ENCODE data around the gene ZNF593.
A peak's percentile ranks its signal among the peaks of the same experiment; 100 is the strongest.

ZNF593 gene

DNA sequence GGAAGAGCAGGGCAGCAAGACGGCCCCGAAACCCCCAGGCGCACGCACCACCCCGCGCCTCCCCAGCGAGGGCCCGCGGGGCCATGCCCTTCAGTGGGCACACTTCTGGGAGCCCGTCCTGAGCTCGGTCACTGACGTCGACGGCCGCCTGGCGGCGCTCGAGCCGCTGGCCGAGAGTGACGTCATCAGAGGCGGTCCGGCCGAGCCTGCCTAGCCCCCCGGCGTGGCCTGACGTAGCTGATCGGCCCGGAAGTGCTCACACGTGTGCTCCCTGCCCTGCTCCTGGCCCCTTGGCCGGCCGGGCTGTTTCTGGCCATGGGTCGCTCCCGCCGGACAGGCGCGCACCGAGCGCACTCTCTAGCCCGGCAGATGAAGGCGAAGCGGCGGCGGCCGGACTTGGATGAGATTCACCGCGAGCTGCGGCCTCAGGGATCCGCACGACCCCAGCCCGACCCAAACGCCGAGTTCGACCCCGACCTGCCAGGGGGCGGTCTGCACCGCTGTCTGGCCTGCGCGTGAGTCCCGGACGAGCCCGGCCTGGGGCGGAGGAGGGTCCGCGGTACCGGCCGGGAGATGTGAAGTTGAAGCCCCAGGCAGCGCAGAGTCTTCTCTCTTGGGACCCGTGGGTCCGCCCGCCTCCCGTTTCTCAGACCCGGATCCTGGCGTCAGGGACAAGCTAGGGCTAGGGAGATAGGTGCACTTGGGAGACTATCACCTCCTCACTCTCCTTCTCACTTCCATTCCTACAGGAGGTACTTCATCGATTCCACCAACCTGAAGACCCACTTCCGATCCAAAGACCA, at the start of gene ZNF593:
Gene ZNF593 (plus strand): TSS at position 240 of the 803 bp plus-strand sequence. CDS start 76 bp downstream, at position 316.
- DNase-seq (ENCODE audit: low read depth in 3 of 3): peak; percentile 83 to 86 (median 84)

GRCh38 chr1:26121854-26122773, 47.6 kb upstream of the ZNF593 start:
- no peak for DNase-seq (ENCODE audit: low read depth in 3 of 3)

GRCh38 chr1:26122988-26123973, 46.4 kb upstream of the ZNF593 start:
- no peak for DNase-seq (ENCODE audit: low read depth in 3 of 3)

GRCh38 chr1:26124418-26125331, 45.0 kb upstream of the ZNF593 start:
- DNase-seq (ENCODE audit: low read depth in 3 of 3): no peak

- no peak for DNase-seq (ENCODE audit: low read depth in 3 of 3)
These were observed 44.3 kb upstream of the ZNF593 start for GRCh38 chr1:26125382-26125781.

DNA sequence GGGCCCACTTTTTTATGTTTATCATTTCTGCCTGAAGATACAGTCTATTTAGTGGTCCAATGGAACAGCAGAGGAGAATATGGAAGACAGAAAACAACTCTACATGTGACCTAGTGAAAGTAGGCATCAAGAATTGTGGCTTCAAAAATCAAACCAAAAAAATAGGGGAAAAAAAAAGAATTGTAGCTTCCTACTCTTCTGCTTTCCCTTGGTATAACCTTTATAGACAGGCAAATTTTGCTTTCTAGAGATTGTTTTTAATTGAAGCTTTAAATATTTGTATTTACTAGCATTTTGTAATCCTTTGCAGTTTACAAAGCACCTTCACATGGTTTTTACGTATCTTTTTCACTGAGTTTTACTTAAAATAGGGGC, 43.8 kb upstream of the ZNF593 start:
- DNase-seq (ENCODE audit: low read depth in 3 of 3): no peak

DNA sequence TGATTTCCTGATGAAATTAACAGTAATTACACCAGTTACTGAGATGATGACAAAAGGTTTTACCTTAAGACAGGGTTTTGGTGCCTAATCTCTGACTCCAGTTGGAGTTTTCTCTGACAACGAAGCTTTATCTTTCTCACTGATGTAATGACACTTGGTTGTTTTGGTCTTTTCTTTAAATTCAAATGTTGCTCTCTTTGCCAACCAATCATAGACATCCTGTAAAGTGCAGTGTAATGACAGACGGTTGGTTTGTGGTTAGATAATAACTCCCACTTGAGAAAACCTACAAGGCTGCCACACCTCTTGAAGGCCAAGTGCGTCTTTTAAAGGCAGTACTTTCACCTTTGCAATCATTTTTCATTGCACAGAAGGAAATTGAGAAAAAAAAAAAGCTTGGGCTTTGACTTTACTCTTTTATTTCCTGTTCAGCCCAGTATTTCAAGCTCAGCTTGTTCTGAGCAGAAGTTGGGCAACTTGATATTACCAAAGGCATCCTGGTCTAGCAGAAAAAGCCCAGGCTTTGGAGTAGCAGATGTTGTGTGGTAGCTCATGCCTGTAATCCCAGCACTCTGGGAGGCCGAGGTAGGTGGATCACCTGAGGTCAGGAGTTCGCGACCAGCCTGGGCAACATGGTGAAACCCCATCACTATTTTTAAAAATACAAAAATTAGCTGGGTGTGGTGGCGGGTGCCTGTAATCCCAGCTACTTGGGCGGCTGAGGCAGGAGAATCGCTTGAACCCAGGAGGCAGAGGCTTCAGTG, 43.2 kb upstream of the ZNF593 start:
- no peak for DNase-seq (ENCODE audit: low read depth in 3 of 3)

DNA sequence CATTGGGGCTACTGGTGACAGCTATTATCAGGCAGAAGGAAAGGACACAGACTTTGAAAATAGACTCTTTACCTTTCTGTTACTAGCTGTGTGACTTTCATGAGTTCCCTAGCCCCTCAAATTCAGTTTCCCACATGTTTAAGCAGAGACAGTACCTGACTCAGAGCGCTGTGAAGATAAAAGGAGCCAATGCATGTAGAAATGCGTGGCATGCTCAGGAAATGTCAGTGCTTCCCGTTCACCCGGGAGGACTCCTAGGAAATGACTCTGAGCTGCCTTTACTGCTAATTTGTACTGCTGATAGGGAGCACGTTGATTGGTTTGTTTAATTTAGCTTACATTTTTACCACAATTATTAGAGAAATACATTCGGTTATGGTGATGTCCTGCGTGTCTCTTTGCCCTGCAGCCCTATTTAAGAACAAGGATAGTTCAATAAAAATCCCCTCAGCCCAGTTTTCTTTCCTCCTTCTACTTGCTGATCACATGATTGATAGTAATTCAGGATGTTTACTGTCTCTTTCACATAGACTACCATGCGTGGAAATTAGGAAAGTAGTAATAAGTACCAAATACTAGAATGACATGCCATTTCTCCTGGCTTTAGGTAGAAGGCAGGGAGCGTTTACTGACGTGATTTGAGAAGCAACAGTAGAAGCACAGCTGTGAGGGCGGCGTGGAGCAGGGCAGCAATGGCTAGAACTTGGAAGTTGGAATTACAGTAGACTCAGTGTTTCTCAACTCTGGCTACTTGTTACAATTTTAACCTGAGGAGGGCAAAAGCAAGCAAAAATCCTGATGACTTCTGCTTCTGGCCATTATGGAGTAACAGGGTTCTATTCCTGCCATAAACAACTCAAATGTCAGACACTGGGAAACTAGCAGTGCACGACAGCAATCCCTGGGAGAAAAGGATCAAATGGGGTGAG, 42.2 kb upstream of the ZNF593 start:
- DNase-seq (ENCODE audit: low read depth in 3 of 3): no peak

- DNase-seq (ENCODE audit: low read depth in 3 of 3): no peak
These were observed 39.9 kb upstream of the ZNF593 start for GRCh38 chr1:26129778-26130177.

DNA sequence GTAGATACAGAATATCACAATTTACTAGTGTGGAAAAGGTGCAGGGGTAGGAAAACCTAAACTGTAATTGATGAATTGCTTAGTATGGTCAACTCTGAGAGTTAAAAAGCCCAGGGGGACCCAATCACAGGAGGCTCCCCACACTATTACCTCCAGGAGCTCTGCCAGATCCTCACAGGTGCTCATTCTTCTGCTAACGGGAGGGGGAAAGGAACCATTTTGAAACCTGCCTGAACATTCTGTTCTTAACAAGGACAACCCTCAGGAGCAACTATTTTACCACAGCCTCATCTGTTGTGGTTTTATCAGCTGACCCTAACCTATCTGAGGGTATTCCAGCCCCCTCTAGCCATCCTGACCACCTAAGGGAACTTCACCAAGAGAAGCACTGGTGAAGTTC, 39.0 kb upstream of the ZNF593 start:
- DNase-seq (ENCODE audit: low read depth in 3 of 3): no peak

GRCh38 chr1:26132128-26132833, 37.4 kb upstream of the ZNF593 start:
- DNase-seq (ENCODE audit: low read depth in 3 of 3): no peak

GRCh38 chr1:26132834-26133167, 36.9 kb upstream of the ZNF593 start:
- DNase-seq (ENCODE audit: low read depth in 3 of 3): no peak

- no peak for DNase-seq (ENCODE audit: low read depth in 3 of 3)
These were observed 35.2 kb upstream of the ZNF593 start for GRCh38 chr1:26134466-26134865.

DNA sequence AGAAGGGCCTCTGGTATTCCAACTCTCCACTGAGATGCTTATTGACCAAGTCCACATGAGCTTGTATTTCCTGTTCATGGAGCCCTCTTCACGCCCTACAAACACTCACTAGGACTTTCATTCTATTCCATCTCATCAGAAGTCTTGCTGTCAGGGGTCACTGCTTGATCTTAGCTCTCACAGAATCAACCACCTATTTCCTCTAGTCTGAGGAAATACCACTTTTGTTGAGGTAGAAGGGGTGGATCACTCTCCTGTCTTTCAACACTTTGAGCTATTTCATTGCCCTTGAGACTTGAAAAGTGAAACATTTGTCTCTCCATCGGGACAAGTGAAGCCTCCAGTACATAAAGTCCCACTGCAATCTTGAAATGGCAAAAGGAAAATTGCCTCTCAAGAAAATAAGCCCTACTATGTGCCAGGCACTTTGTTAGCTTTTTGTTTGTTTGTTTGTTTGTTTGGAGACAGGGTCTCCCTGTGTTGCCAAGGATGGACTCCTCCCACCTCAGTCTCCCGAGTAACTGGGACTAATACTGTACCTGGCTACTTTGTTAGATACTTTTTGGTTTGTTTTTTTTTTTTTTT, 30.6 kb upstream of the ZNF593 start:
- DNase-seq (ENCODE audit: low read depth in 3 of 3): no peak

GRCh38 chr1:26142159-26142558, 27.5 kb upstream of the ZNF593 start:
- no peak for DNase-seq (ENCODE audit: low read depth in 3 of 3)

GRCh38 chr1:26145041-26145959, 24.4 kb upstream of the ZNF593 start:
- DNase-seq (ENCODE audit: low read depth in 3 of 3): peak; percentile 32 to 73 (median 52)

- no peak for DNase-seq (ENCODE audit: low read depth in 3 of 3)
These were observed 23.8 kb upstream of the ZNF593 start for GRCh38 chr1:26145960-26146294.
